Ovary (tissue), 9 donors: ENCODE results near the gene TLN1. TPM values are rescaled to one million over a fixed set of nuclear protein-coding genes. Genes with fewer than 3 reads are reported as not detected.
A peak's percentile ranks its signal among the peaks of the same experiment; 100 is the strongest.

ENCODE experiments used
- DNase-seq, 5 donors: peaks; one replicate each; pipeline ENCODE4 v3.0.0-alpha.2; 2019 to 2020
- H3K27ac ChIP-seq, 2 donors: fragments of 200-600 bp; one replicate each; pipeline versions ENCODE4 v1.5.1 to v1.8.0; 2019 to 2022
- H3K27me3 ChIP-seq: fragments of 200-600 bp; one replicate; pipeline ENCODE4 v1.8.0; 2022
- H3K36me3 ChIP-seq: fragments of 200-600 bp; sonication (generic); one replicate; pipeline ENCODE4 v1.5.1; 2019
- H3K4me1 ChIP-seq: one replicate; pipeline ENCODE4 v1.8.1; 2013; ENCODE audit warnings: mild to moderate bottlenecking, moderate library complexity; ENCODE audit not compliant: insufficient read depth
- H3K4me3 ChIP-seq: fragments of 200-600 bp; sonication (generic); one replicate; pipeline ENCODE4 v1.5.1; 2017
- H3K9me3 ChIP-seq, 2 donors: fragments of 200-600 bp in 1 of 2; sonication (generic) in 1 of 2; one replicate each; pipeline versions ENCODE4 v1.5.1 to v1.8.1; 2013 to 2019; ENCODE audit warnings: mild to moderate bottlenecking in 1 of 2, moderate library complexity in 1 of 2
- EP300 ChIP-seq: sonication (generic); formaldehyde crosslinking; IDR thresholded peaks from one replicate; pipeline ENCODE4 v1.6.1; 2017; ENCODE audit warnings: antibody characterized with exemption
- POLR2A ChIP-seq: fragments of 450-650 bp; IDR thresholded peaks from one replicate; pipeline ENCODE4 v1.6.1; 2017; ENCODE audit warnings: antibody characterized with exemption, mild to moderate bottlenecking, moderate library complexity
- WGBS, 3 donors: extraction: QIAGEN DNeasy Blood & Tissue Kit in 1 of 3; methylation state at CpG; one replicate each; pipeline versions ENCODE4 v1.1.5 to v1.1.7; 2013 to 2017; 5-methylcytosine and 5-hydroxymethylcytosine counted together
- intact Hi-C, 4 donors: fragments of 100-400 bp; cut with DNase I; formaldehyde crosslinking; loops; one replicate each; pipeline versions ENCODE4 v1.11.0 to v1.15.1; 2022 to 2023
- polyA plus RNA-seq, 2 donors: library from polyadenylated mRNA; stranded (reverse); fragments of 200-250 nt in 1 of 2; fragments of 350-450 nt in 1 of 2; fragmentation: Illumina TruSeq in 1 of 2; extraction: RNeasy Lipid Tissue Mini Kit (QIAGEN cat#74804) in 1 of 2; gene quantifications; one replicate each; pipeline ENCODE4 v1.2.3, GENCODE V29; 2013 to 2014
- total RNA-seq, 7 donors: library from RNA; depleted of rRNA in 2 of 7; stranded (reverse); fragments of >200 nt in 2 of 7; fragmentation: NEBNext Ultra II Directional in 3 of 7; extraction: Animal tissue kit (Norgen Biotek cat#: 25700) in 3 of 7; gene quantifications; one replicate each; pipeline versions ENCODE4 v1.1.0 to v1.2.4, GENCODE V29; 2016 to 2023
- TF ChIP-seq, protein P1 (sequence below), 3 donors: fragments of 450-650 bp in 2 of 3; fragments of 200-600 bp in 1 of 3; IDR thresholded peaks; one replicate each; pipeline versions ENCODE4 v1.5.1 to v1.8.0; 2016 to 2022; ENCODE audit warnings: antibody characterized with exemption in 3 of 3, mild to moderate bottlenecking in 1 of 3
- donor health status: DM: no; HTN: no; CAD: no; lungs with moderate emphysema.
- donor health status: DM: no; HTN: no; CAD: no.
- donor health status: Bipolar disorder and iron deficiency.
- donor health status: DM: yes; HTN: yes; CAD: no.
- donor health status: DM: no; HTN: no; CAD: no.
- donor health status: DM: yes; HTN: yes; CAD: no.

TLN1 gene
- total and polyA plus RNA-seq, 9 donors: 106 to 344 (median 271) TPM

GRCh38 chr9:35732800-35733541 lies 976 bp upstream of the TLN1 start:
- TF ChIP-seq, protein P1, sequence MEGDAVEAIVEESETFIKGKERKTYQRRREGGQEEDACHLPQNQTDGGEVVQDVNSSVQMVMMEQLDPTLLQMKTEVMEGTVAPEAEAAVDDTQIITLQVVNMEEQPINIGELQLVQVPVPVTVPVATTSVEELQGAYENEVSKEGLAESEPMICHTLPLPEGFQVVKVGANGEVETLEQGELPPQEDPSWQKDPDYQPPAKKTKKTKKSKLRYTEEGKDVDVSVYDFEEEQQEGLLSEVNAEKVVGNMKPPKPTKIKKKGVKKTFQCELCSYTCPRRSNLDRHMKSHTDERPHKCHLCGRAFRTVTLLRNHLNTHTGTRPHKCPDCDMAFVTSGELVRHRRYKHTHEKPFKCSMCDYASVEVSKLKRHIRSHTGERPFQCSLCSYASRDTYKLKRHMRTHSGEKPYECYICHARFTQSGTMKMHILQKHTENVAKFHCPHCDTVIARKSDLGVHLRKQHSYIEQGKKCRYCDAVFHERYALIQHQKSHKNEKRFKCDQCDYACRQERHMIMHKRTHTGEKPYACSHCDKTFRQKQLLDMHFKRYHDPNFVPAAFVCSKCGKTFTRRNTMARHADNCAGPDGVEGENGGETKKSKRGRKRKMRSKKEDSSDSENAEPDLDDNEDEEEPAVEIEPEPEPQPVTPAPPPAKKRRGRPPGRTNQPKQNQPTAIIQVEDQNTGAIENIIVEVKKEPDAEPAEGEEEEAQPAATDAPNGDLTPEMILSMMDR (IDR thresholded peaks at IDR 0.05): no peak
- TF ChIP-seq EP300: no peak
- TF ChIP-seq POLR2A: no peak
- DNase-seq: no peak
- no peaks in the 10 kb centered on the region for H3K36me3 ChIP-seq
- peaks cover 26% of the 10 kb centered on the region for H3K4me1 ChIP-seq
- peak overlapping the region; percentile 92 for H3K4me3 ChIP-seq
- H3K27ac ChIP-seq: peak overlapping the region; percentile 92 to 96
- intact Hi-C loops: loop anchor here in 1 of 4 donors (5.0 kb wide), 1 partner anchor 71 kb away; no protein-coding TSS in a partner anchor
- H3K9me3 ChIP-seq: no peaks in the 10 kb centered on the region
- WGBS, 3 donors: 1 to 2% (median 1%) methylated on average over 14 of the region's 14 CpGs
- H3K27me3 ChIP-seq: no peaks in the 10 kb centered on the region

DNA sequence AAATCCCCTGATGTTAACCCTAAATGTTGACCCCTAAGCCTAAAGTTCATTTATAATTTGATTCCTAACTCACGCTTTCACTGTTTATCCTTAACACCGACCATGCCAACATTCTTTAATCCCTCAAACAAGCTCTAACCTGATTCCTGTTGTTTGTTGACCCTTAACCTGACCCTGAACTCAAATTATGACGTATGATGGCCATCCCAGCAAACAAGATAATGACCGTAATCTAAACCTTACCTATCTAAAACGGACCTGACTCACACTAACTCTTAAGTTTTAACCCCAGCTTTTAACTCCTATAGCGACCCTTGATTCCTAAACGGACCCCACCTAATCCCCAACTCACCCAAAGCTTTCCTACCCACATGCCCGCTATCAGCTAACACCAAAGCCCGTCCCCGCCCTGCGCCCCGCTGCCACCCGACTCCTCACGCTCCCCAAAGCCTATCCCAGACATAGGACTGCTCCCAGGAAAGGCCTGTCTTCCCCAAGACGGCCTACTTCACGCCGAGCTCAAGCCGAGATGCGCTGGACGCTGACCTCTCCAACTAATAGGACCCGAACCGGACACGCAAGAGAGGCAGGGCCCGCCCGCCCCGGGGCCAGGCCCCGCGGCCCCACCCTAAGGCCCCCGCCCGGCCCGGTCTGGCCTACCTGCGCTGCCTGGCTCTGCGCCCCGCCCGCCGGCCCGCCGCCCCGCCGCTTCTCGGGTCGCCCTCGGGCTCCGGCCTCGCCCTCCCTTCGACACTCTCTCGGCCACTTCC lies 395 bp downstream of the TLN1 start:
- no peaks in the 10 kb centered on the region for H3K9me3 ChIP-seq
- 0 to 2% (median 2%) methylated on average over 29 to 47 of the region's 47 CpGs for WGBS, 3 donors
- TF ChIP-seq POLR2A (no peak), EP300 (no peak)
- TF ChIP-seq, protein P1 (IDR thresholded peaks at IDR 0.05): no peak
- peak overlapping the region; percentile 92 to 96 for H3K27ac ChIP-seq
- H3K4me3 ChIP-seq: peak overlapping the region; percentile 92
- intact Hi-C loops: loop anchor here in 1 of 4 donors (5.0 kb wide), 1 partner anchor 69 kb away; no protein-coding TSS in a partner anchor
- H3K36me3 ChIP-seq: no peaks in the 10 kb centered on the region
- no peak for DNase-seq
- H3K27me3 ChIP-seq: no peaks in the 10 kb centered on the region
- H3K4me1 ChIP-seq: peaks cover 34% of the 10 kb centered on the region

DNA sequence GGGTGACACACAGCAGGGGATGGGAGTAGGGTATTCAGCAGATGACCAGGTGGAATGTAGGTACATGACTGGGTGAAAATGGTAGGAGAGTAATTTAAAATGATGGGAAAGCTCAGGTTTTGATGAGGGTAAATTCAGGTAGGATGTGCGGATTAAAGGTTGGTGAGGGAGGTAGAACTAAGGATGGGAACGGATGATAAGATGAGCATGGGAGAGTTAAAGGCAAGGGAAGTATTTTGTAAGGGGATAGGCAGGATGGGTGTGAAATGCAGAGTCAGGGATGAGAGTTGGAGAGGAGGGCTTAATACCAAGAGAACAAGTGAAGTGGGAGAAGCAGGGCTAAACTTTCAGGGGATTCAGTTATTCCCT lies 1.5 kb downstream of the TLN1 start:
- Histone ChIP-seq H3K27ac (peak overlapping the region; percentile 92 to 96), H3K4me1 (peaks cover 34% of the 10 kb centered on the region), H3K9me3 (no peaks in the 10 kb centered on the region), H3K27me3 (no peaks in the 10 kb centered on the region), H3K36me3 (no peaks in the 10 kb centered on the region), H3K4me3 (peak overlapping the region; percentile 92)
- WGBS, 3 donors: 61 to 67% (median 64%) methylated on average over 2 of the region's 2 CpGs
- no peak for DNase-seq
- TF ChIP-seq POLR2A (no peak), EP300 (no peak)
- TF ChIP-seq, protein P1 (IDR thresholded peaks at IDR 0.05): no peak
- intact Hi-C loops: loop anchor here in 1 of 4 donors (5.0 kb wide), 1 partner anchor 68 kb away; no protein-coding TSS in a partner anchor

GRCh38 chr9:35729700-35730485 lies 2.1 kb downstream of the TLN1 start:
- TF ChIP-seq, protein P1 (IDR thresholded peaks at IDR 0.05): peak in 1 of 3 donors; percentile 11
- TF ChIP-seq POLR2A: no peak
- Histone ChIP-seq H3K4me1 (peaks cover 34% of the 10 kb centered on the region), H3K4me3 (peak overlapping the region; percentile 92), H3K9me3 (no peaks in the 10 kb centered on the region), H3K27me3 (no peaks in the 10 kb centered on the region), H3K27ac (peak overlapping the region; percentile 92 to 96), H3K36me3 (no peaks in the 10 kb centered on the region)
- intact Hi-C loops: loop anchor here in 3 of 4 donors (5.0 kb wide), 4 partner anchors 38 to 743 kb away; partner anchors contain the start of genes CCDC107 (in 1 of the 3), DNAJB5 (in 1 of the 3) and RMRP (in 1 of the 3)
- DNase-seq: peak in 2 of 5 donors; percentile 44 to 51
- 9 to 21% (median 14%) methylated on average over 6 of the region's 6 CpGs for WGBS, 3 donors
